Activated naive CD4-positive, alpha-beta T cell treated with anti-CD3 and anti-CD28 coated beads, Interleukin-2, amount 50 U/mL, for 72 hours (primary cell): Measurements from ENCODE around the gene TTC13. TPM values are rescaled to one million over a fixed set of nuclear protein-coding genes. Genes with fewer than 3 reads are reported as not detected.
"Not testable (repeated sequence)": the region's sequence is repeated elsewhere in the genome, so short reads cannot be mapped to it uniquely, and the experiment has no call there.

Experiments used
- ATAC-seq, 2 donors: fragments of 150-1000 bp; cut with Tn5 transposase; 2 replicates each; pipeline ENCODE4 v1.10.0; 2021; ENCODE audit warnings: mild to moderate bottlenecking in 2 of 2, moderate library complexity in 2 of 2
- DNase-seq, 2 donors: peaks; one replicate each; pipeline ENCODE4 v3.0.0; 2021 to 2022; ENCODE audit warnings: low spot score in 2 of 2
- H3K27ac Mint-ChIP-seq, 2 donors: one replicate each; pipeline ENCODE4 v1.8.0; 2022; ENCODE audit warnings: mild to moderate bottlenecking in 2 of 2, mixed read lengths in 2 of 2
- H3K36me3 Mint-ChIP-seq, 2 donors: one replicate each; pipeline ENCODE4 v1.8.0; 2022; ENCODE audit warnings: mixed read lengths in 2 of 2
- H3K9me3 Mint-ChIP-seq, 2 donors: one replicate each; pipeline ENCODE4 v1.8.0; 2022; ENCODE audit warnings: mixed read lengths in 2 of 2
- total RNA-seq, 2 donors: library from RNA; stranded (reverse); gene quantifications; one replicate each; pipeline ENCODE4 v1.2.3, GENCODE V29; 2022

Gene TTC13
- total RNA-seq, 2 donors from 2014 or later: 12.6 to 18.7 TPM

- Mint-ChIP-seq H3K36me3 (peaks cover 39% of the 10 kb centered on the region in 2 donors), H3K9me3 (peaks cover 24 to 27% of the 10 kb centered on the region in 2 donors)
- DNase-seq, ATAC-seq, H3K27ac Mint-ChIP-seq: not testable (repeated sequence)
Measured at GRCh38 chr1:231007535-231007934, 28.9 kb upstream of the TTC13 start.

- ATAC-seq (no peak), DNase-seq (no peak)
- Mint-ChIP-seq H3K9me3 (peaks cover 19 to 27% of the 10 kb centered on the region in 2 donors), H3K36me3 (peaks cover 41 to 43% of the 10 kb centered on the region in 2 donors), H3K27ac (peak overlapping the region in 1 of 2 donors; percentile 44)
Measured at GRCh38 chr1:231001892-231002291, 23.2 kb upstream of the TTC13 start.

GRCh38 chr1:231000639-231001038, 22.0 kb upstream of the TTC13 start:
- H3K9me3 Mint-ChIP-seq: peaks cover 11 to 24% of the 10 kb centered on the region in 2 donors
- no peak for DNase-seq
- H3K36me3 Mint-ChIP-seq: peaks cover 32 to 38% of the 10 kb centered on the region in 2 donors
- ATAC-seq: peak in 1 of 2 donors; percentile 62
- H3K27ac Mint-ChIP-seq: no peak overlapping the region

GRCh38 chr1:231000201-231000600, 21.5 kb upstream of the TTC13 start:
- H3K27ac Mint-ChIP-seq: no peak overlapping the region
- ATAC-seq (no peak), DNase-seq (no peak)
- H3K36me3 Mint-ChIP-seq: peaks cover 28 to 33% of the 10 kb centered on the region in 2 donors
- H3K9me3 Mint-ChIP-seq: peaks cover 7 to 19% of the 10 kb centered on the region in 2 donors

GRCh38 chr1:230994860-230995259, 16.2 kb upstream of the TTC13 start:
- Mint-ChIP-seq H3K9me3 (no peaks in the 10 kb centered on the region), H3K27ac (no peak overlapping the region), H3K36me3 (peaks cover 8 to 19% of the 10 kb centered on the region in 2 donors)
- ATAC-seq (no peak), DNase-seq (no peak)

- Mint-ChIP-seq H3K9me3 (no peaks in the 10 kb centered on the region), H3K36me3 (peaks cover 8 to 20% of the 10 kb centered on the region in 2 donors), H3K27ac (peak overlapping the region; percentile 4 to 29)
- ATAC-seq: no peak
- no peak for DNase-seq
Measured at GRCh38 chr1:230992100-230992774, 13.6 kb upstream of the TTC13 start.

- Mint-ChIP-seq H3K36me3 (peaks cover 7 to 19% of the 10 kb centered on the region in 2 donors), H3K27ac (no peak overlapping the region), H3K9me3 (no peaks in the 10 kb centered on the region)
- DNase-seq: no peak
- ATAC-seq: no peak
Measured at GRCh38 chr1:230987448-230987847, 8.8 kb upstream of the TTC13 start.

GRCh38 chr1:230986976-230987375, 8.3 kb upstream of the TTC13 start:
- peaks cover 3 to 15% of the 10 kb centered on the region in 2 donors for H3K36me3 Mint-ChIP-seq
- H3K27ac Mint-ChIP-seq: no peak overlapping the region
- DNase-seq (no peak), ATAC-seq (no peak)
- H3K9me3 Mint-ChIP-seq: no peaks in the 10 kb centered on the region

GRCh38 chr1:230985711-230986110, 7.0 kb upstream of the TTC13 start:
- Mint-ChIP-seq H3K9me3 (no peaks in the 10 kb centered on the region), H3K27ac (peak overlapping the region in 1 of 2 donors; percentile 38), H3K36me3 (peaks cover 0 to 4% of the 10 kb centered on the region in 2 donors)
- DNase-seq (no peak), ATAC-seq (no peak)

- not testable (repeated sequence) for H3K9me3 Mint-ChIP-seq, ATAC-seq, H3K36me3 Mint-ChIP-seq, H3K27ac Mint-ChIP-seq, DNase-seq
Measured at GRCh38 chr1:230984622-230985515, 6.2 kb upstream of the TTC13 start.

- ATAC-seq (no peak), DNase-seq (no peak)
- no peak overlapping the region for H3K27ac Mint-ChIP-seq
- H3K36me3 Mint-ChIP-seq: peaks cover 0 to 7% of the 10 kb centered on the region in 2 donors
- no peaks in the 10 kb centered on the region for H3K9me3 Mint-ChIP-seq
Measured at GRCh38 chr1:230983811-230984210, 5.2 kb upstream of the TTC13 start.

GRCh38 chr1:230982696-230983095, 4.0 kb upstream of the TTC13 start:
- Mint-ChIP-seq H3K27ac (no peak overlapping the region), H3K9me3 (no peaks in the 10 kb centered on the region), H3K36me3 (peaks cover 2 to 12% of the 10 kb centered on the region in 2 donors)
- DNase-seq (no peak), ATAC-seq (no peak)

GRCh38 chr1:230979952-230980351, 1.3 kb upstream of the TTC13 start:
- no peaks in the 10 kb centered on the region for H3K9me3 Mint-ChIP-seq
- H3K27ac Mint-ChIP-seq: peak overlapping the region in 1 of 2 donors; percentile 74
- ATAC-seq (no peak), DNase-seq (no peak)
- H3K36me3 Mint-ChIP-seq: peaks cover 7 to 26% of the 10 kb centered on the region in 2 donors

- H3K9me3 Mint-ChIP-seq: no peaks in the 10 kb centered on the region
Measured at GRCh38 chr1:230979389-230979716, 692 bp upstream of the TTC13 start.

GRCh38 chr1:230977761-230978490, 735 bp downstream of the TTC13 start:
- Mint-ChIP-seq H3K36me3 (peaks cover 7 to 30% of the 10 kb centered on the region in 2 donors), H3K27ac (peak overlapping the region; percentile 95), H3K9me3 (no peaks in the 10 kb centered on the region)
- DNase-seq: peak in 1 of 2 donors; percentile 30
- no peak for ATAC-seq

More at GRCh38 chr1:230979389-230979716, 692 bp upstream of the TTC13 start:
- ATAC-seq: no peak
- peak overlapping the region in 1 of 2 donors; percentile 85 for H3K27ac Mint-ChIP-seq
- DNase-seq: no peak
- peaks cover 7 to 26% of the 10 kb centered on the region in 2 donors for H3K36me3 Mint-ChIP-seq

GRCh38 chr1:230976825-230977747, 1.6 kb downstream of the TTC13 start:
- peak overlapping the region; percentile 95 for H3K27ac Mint-ChIP-seq
- H3K36me3 Mint-ChIP-seq: peaks cover 7 to 30% of the 10 kb centered on the region in 2 donors
- DNase-seq (no peak), ATAC-seq (peak in 1 of 2 donors; percentile 20)
- no peaks in the 10 kb centered on the region for H3K9me3 Mint-ChIP-seq
